SK-N-SH treated with all-trans-retinoic acid at 6 μM for 48 hours (cell line): ENCODE data around the gene CPA1.

Experiments
- ATAC-seq: fragments of 200-7000 bp; cut with Tn5 transposase; 3 replicates; pipeline ENCODE4 v1.9.1; 2020; ENCODE audit warnings: mild to moderate bottlenecking, moderate library complexity
- ARNTL ChIP-seq: fragments of 450-650 bp; formaldehyde crosslinking; IDR thresholded peaks from 2 replicates; pipeline ENCODE4 v1.5.0; 2020; ENCODE audit warnings: low read depth, mild to moderate bottlenecking, moderate library complexity, borderline replicate concordance
- BACH2 ChIP-seq: fragments of 250-450 bp; sonication (Bioruptor Pico); IDR thresholded peaks from 2 replicates; pipeline ENCODE4 v1.9.0; 2021; ENCODE audit warnings: mild to moderate bottlenecking, borderline replicate concordance
- CSDC2 ChIP-seq: fragments of 250-450 bp; sonication (Bioruptor Pico); IDR thresholded peaks from 2 replicates; pipeline ENCODE4 v1.5.0; 2020; ENCODE audit warnings: mild to moderate bottlenecking, moderate library complexity
- GLIS3 ChIP-seq: fragments of 250-450 bp; sonication (Bioruptor Pico); IDR thresholded peaks from 2 replicates; pipeline ENCODE4 v1.5.0; 2020; ENCODE audit warnings: mild to moderate bottlenecking, moderate library complexity
- ISL1 ChIP-seq: fragments of 250-450 bp; sonication (Bioruptor Pico); IDR thresholded peaks from 2 replicates; pipeline ENCODE4 v2.1.2; 2022; ENCODE audit warnings: mild to moderate bottlenecking, moderate library complexity
- OSR1 ChIP-seq: fragments of 250-450 bp; sonication (Bioruptor Pico); IDR thresholded peaks from 2 replicates; pipeline ENCODE4 v1.8.0; 2022; ENCODE audit warnings: moderate library complexity, mild to moderate bottlenecking, inconsistent platforms
- PPARA ChIP-seq: fragments of 250-450 bp; sonication (Bioruptor Pico); IDR thresholded peaks from 2 replicates; pipeline ENCODE4 v1.5.0; 2020; ENCODE audit warnings: mild to moderate bottlenecking, borderline replicate concordance
- RARB ChIP-seq: fragments of 250-450 bp; sonication (Bioruptor Pico); IDR thresholded peaks from 2 replicates; pipeline ENCODE4 v1.8.0; 2021; ENCODE audit warnings: mild to moderate bottlenecking, moderate library complexity
- SNAI2 ChIP-seq: fragments of 250-450 bp; sonication (Bioruptor Pico); IDR thresholded peaks from 2 replicates; pipeline ENCODE4 v1.5.0; 2020; ENCODE audit warnings: mild to moderate bottlenecking, moderate library complexity
- TCF4 ChIP-seq: fragments of 250-450 bp; sonication (Bioruptor Pico); IDR thresholded peaks from 2 replicates; pipeline ENCODE4 v1.8.0; 2021; ENCODE audit warnings: mild to moderate bottlenecking, moderate library complexity, borderline replicate concordance
- TOX ChIP-seq: fragments of 250-450 bp; sonication (Bioruptor Pico); IDR thresholded peaks from 2 replicates; pipeline ENCODE4 v1.8.0; 2021; ENCODE audit warnings: mild to moderate bottlenecking, moderate library complexity, borderline replicate concordance
- ZC3H10 ChIP-seq: fragments of 250-450 bp; sonication (Bioruptor Pico); IDR thresholded peaks from 2 replicates; pipeline ENCODE4 v1.5.1; 2021; ENCODE audit warnings: mild to moderate bottlenecking, moderate library complexity
- ZFP30 ChIP-seq: fragments of 450-650 bp; formaldehyde crosslinking; IDR thresholded peaks from 2 replicates; pipeline ENCODE4 v1.5.0; 2022; ENCODE audit warnings: mild to moderate bottlenecking, moderate library complexity
- ZNF565 ChIP-seq: fragments of 450-650 bp; formaldehyde crosslinking; conservative IDR thresholded peaks from 2 replicates; pipeline ENCODE4 v1.5.0; 2020; ENCODE audit warnings: low read depth, mild to moderate bottlenecking, moderate library complexity
- ZNF8 ChIP-seq: fragments of 450-650 bp; formaldehyde crosslinking; IDR thresholded peaks from 2 replicates; pipeline ENCODE4 v1.5.0; 2020; ENCODE audit warnings: mild to moderate bottlenecking, moderate library complexity
- TF ChIP-seq, protein P1 (sequence below): fragments of 250-450 bp; sonication (Bioruptor Pico); IDR thresholded peaks from 2 replicates; pipeline ENCODE4 v1.8.0; 2021; ENCODE audit warnings: low read depth, mild to moderate bottlenecking, moderate library complexity, borderline replicate concordance
- TF ChIP-seq, protein P2 (sequence below): fragments of 250-450 bp; sonication (Bioruptor Pico); IDR thresholded peaks from 2 replicates; pipeline ENCODE4 v1.5.0; 2020; ENCODE audit warnings: mild to moderate bottlenecking, moderate library complexity
- TF ChIP-seq, protein P3 (sequence below): fragments of 250-450 bp; sonication (Bioruptor Pico); IDR thresholded peaks from 2 replicates; pipeline ENCODE4 v1.5.1; 2021; ENCODE audit warnings: mild to moderate bottlenecking, moderate library complexity
- TF ChIP-seq, protein P4 (sequence below): fragments of 250-450 bp; sonication (Bioruptor Pico); IDR thresholded peaks from 2 replicates; pipeline ENCODE4 v1.5.1; 2020; ENCODE audit warnings: low read depth, mild to moderate bottlenecking, moderate library complexity

The CPA1 gene

DNA sequence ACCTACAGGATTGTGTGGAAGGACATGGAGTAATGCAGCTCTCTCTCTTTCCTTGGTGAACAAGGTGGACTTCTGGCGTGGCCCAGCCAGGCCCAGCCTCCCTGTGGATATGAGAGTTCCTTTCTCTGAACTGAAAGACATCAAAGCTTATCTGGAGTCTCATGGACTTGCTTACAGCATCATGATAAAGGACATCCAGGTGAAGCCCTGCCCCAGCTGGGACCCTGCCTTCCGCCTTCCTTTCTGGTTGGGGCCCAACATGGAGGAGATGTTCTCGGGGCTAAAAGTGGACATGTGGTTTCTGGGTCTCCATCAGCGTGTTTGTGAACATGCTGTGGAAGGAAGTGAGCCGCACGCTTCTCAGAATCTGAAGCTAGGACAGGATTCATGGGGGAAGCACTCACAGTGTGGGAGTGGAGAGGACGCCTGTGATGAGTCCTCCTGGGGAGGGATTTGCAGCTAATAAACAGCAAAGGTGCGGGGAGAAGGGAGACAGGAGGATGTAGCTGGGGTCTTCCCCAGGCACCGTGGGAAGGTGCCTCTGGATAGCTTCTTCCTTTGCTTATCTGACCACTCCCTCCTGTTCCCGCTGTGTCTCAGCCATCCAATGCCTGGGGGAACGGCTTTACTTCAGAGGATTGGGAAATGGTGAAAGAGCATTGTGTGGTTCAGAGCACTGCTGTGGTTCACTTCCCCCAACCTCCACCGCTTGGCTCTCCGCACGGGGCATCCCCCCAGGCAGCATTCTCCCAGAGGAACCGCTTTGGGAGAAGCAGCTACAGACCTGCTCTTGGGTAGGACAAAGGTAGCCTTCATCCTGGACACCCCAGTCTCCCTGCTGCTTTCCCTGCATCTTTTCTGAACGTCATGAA is 30.1 kb upstream of the CPA1 start:
- TF ChIP-seq ZNF8 (CRISPR knock-in tag) (no peak), OSR1 (no peak), ZNF565 (CRISPR knock-in tag) (no peak), RARB (CRISPR knock-in tag) (no peak), TOX (CRISPR knock-in tag) (no peak), ZC3H10 (CRISPR knock-in tag) (no peak), PPARA (CRISPR knock-in tag) (no peak), ISL1 (CRISPR knock-in tag) (no peak), CSDC2 (CRISPR knock-in tag) (no peak)
- TF ChIP-seq, protein P1, sequence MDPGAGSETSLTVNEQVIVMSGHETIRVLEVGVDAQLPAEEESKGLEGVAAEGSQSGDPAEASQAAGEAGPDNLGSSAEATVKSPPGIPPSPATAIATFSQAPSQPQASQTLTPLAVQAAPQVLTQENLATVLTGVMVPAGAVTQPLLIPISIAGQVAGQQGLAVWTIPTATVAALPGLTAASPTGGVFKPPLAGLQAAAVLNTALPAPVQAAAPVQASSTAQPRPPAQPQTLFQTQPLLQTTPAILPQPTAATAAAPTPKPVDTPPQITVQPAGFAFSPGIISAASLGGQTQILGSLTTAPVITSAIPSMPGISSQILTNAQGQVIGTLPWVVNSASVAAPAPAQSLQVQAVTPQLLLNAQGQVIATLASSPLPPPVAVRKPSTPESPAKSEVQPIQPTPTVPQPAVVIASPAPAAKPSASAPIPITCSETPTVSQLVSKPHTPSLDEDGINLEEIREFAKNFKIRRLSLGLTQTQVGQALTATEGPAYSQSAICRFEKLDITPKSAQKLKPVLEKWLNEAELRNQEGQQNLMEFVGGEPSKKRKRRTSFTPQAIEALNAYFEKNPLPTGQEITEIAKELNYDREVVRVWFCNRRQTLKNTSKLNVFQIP (CRISPR knock-in tag): no peak
- TF ChIP-seq, protein P2, sequence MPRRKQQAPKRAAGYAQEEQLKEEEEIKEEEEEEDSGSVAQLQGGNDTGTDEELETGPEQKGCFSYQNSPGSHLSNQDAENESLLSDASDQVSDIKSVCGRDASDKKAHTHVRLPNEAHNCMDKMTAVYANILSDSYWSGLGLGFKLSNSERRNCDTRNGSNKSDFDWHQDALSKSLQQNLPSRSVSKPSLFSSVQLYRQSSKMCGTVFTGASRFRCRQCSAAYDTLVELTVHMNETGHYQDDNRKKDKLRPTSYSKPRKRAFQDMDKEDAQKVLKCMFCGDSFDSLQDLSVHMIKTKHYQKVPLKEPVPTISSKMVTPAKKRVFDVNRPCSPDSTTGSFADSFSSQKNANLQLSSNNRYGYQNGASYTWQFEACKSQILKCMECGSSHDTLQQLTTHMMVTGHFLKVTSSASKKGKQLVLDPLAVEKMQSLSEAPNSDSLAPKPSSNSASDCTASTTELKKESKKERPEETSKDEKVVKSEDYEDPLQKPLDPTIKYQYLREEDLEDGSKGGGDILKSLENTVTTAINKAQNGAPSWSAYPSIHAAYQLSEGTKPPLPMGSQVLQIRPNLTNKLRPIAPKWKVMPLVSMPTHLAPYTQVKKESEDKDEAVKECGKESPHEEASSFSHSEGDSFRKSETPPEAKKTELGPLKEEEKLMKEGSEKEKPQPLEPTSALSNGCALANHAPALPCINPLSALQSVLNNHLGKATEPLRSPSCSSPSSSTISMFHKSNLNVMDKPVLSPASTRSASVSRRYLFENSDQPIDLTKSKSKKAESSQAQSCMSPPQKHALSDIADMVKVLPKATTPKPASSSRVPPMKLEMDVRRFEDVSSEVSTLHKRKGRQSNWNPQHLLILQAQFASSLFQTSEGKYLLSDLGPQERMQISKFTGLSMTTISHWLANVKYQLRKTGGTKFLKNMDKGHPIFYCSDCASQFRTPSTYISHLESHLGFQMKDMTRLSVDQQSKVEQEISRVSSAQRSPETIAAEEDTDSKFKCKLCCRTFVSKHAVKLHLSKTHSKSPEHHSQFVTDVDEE: no peak
- TF ChIP-seq, protein P3, sequence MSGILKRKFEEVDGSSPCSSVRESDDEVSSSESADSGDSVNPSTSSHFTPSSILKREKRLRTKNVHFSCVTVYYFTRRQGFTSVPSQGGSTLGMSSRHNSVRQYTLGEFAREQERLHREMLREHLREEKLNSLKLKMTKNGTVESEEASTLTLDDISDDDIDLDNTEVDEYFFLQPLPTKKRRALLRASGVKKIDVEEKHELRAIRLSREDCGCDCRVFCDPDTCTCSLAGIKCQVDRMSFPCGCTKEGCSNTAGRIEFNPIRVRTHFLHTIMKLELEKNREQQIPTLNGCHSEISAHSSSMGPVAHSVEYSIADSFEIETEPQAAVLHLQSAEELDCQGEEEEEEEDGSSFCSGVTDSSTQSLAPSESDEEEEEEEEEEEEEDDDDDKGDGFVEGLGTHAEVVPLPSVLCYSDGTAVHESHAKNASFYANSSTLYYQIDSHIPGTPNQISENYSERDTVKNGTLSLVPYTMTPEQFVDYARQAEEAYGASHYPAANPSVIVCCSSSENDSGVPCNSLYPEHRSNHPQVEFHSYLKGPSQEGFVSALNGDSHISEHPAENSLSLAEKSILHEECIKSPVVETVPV (CRISPR knock-in tag): no peak

DNA sequence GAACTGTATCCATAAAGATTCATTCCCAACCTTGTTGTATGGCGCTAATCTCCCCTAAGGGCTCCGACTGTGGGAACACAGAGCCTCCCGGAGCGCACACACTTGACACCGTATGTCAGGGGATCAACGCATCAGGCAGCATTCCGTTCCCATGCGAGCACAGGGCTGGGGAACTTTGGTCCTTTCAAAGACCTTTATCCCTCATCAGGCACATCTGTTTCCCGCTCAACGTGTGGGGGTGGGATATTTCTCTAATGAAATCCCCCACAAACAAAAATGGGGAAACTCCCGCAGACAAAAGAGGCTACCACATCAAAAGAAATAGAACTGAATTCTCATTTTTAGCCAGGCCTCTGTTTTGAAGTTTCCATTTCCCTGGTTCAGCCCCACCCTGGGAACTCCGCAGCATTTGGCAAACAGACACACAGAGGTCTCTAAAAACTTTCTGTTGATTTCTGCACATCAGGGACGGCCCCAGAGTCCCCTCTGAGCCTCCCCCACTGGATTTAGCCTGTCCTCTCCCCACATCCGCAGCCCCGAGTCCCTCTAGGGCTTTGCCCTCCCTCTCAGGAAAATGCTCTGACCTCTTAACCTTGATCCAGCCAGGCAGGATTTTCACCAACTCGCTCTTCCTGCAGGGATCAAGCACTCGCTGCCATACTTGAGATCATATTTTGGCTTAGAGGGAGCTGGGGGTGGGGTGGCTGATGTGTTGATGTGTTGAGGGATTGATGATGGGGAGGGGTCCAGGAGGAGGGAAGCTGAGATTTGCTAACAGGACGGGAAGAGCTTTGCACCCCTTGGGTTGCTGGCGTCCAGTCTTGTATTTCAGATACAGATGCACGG is 29.1 kb upstream of the CPA1 start:
- no peak for ATAC-seq
- TF ChIP-seq, protein P4, sequence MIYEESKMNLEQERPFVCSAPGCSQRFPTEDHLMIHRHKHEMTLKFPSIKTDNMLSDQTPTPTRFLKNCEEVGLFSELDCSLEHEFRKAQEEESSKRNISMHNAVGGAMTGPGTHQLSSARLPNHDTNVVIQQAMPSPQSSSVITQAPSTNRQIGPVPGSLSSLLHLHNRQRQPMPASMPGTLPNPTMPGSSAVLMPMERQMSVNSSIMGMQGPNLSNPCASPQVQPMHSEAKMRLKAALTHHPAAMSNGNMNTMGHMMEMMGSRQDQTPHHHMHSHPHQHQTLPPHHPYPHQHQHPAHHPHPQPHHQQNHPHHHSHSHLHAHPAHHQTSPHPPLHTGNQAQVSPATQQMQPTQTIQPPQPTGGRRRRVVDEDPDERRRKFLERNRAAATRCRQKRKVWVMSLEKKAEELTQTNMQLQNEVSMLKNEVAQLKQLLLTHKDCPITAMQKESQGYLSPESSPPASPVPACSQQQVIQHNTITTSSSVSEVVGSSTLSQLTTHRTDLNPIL: no peak
- TF ChIP-seq, protein P3 (CRISPR knock-in tag): no peak
- TF ChIP-seq, protein P2: no peak

More for the DNA sequence above, 30.1 kb upstream of the CPA1 start:
- ATAC-seq: no peak

DNA sequence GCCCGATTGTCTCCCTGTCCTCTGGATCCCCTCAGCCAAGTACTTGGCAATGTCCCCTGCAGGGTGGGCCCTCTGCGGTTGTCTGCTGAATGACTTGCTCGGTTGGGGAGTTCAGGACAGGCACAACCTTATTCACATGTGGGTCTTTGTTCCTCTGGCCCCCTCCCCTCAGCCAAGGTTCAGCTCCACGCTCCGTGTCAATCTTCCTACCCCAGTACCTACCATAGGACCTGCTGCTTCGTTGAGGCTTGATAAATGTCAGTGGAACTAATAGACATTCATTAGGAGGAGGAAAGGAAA is 28.6 kb upstream of the CPA1 start:
- no peak for ATAC-seq
- TF ChIP-seq TOX (CRISPR knock-in tag): no peak
- TF ChIP-seq GLIS3 (CRISPR knock-in tag): no peak
- TF ChIP-seq TCF4: no peak
- TF ChIP-seq ZNF565 (CRISPR knock-in tag): no peak
- TF ChIP-seq ZNF8 (CRISPR knock-in tag): no peak
- TF ChIP-seq ARNTL (CRISPR knock-in tag): no peak
- TF ChIP-seq, protein P4: no peak
- TF ChIP-seq ZFP30 (CRISPR knock-in tag): no peak
- TF ChIP-seq ISL1 (CRISPR knock-in tag): no peak
- TF ChIP-seq, protein P3 (CRISPR knock-in tag): no peak
- TF ChIP-seq CSDC2 (CRISPR knock-in tag): no peak
- TF ChIP-seq BACH2 (CRISPR knock-in tag): no peak
- TF ChIP-seq SNAI2: no peak
